ENCODE measurements around the gene FANCG.

FANCG gene

DNA sequence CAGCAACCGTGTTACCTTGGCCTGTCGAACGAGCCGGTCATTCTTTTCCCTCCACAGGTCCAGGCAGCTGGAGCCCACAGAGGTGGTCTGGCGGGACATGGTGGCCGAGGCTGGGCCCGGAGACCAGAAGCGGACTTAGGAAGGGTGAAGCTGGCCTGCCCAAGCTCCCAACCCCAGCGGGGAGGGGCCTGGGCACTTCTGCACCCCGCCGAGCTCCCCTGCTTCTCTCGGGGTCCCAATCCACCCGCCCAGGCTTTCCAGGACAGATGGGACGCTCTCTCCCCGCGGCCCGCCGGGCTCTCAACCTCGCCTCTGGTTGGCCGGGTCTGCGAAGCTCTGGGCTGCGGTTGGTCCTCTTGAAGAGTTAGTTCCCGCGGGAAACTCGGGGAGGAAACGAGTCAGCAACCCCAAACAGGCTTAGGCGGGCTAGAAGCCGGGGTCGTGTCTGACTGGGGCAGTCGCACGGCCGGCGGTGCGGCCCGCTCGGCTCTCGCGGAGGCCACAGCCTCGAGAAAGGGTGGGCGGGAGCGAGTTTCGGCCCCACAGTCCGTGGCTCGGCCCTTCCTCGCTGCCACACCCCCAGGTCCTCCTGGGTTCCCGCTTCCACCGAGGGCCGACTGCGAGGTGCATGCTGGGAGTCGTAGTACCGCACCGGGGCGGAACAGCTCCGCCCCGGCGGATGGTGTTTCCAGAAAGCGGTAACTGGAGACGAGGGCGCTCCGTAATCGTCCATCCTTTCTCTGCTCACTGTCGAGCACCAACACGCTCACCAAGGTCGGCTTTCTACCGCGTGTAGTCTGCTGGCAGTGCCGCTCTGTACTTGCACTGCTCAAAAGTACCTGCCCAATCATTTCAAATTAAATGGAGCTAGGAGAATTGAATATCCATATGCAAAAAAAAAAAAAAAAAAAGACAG, at the start of gene FANCG:
Gene FANCG, minus strand, starts transcription at position 517 of the 916 bp plus-strand sequence. Its CDS starts 418 bp downstream, at position 99.
- Histone ChIP-seq H3K27me3 (ENCODE audit: insufficient read depth, low read length, poor library complexity, severe bottlenecking) (no peaks in the 10 kb centered on the region), H3K9me2 (replicated peaks; ENCODE audit: low read depth, low read length) (no peaks in the 10 kb centered on the region), H2AFZ (ENCODE audit: low read length) (peak within 1 kb of the TSS; percentile 92), H3K4me3 (ENCODE audit: low read length, poor library complexity, severe bottlenecking) (peak within 1 kb of the TSS; percentile 88), H3K79me2 (ENCODE audit: insufficient read depth, low read length) (peaks cover 44% of the 10 kb centered on the region), H4K20me1 (ENCODE audit: insufficient read depth, low read length, poor library complexity, severe bottlenecking) (peaks cover 10% of the 10 kb centered on the region), H3F3A (ENCODE audit: low read depth) (no peaks in the 10 kb centered on the region), H3K4me2 (ENCODE audit: low read depth, low read length, poor library complexity, severe bottlenecking) (peak within 1 kb of the TSS; percentile 93), H3K9ac (ENCODE audit: low read depth, low read length, poor library complexity, severe bottlenecking) (peak within 1 kb of the TSS; percentile 89), H3K9me3 (ENCODE audit: insufficient read depth, low read depth, low read length) (no peaks in the 10 kb centered on the region), H3K36me3 (ENCODE audit: insufficient read depth, low read length) (peaks cover 6% of the 10 kb centered on the region; the same call in 1 of the 2 replicates), H3K4me1 (ENCODE audit: insufficient read depth, low read length, poor library complexity, severe bottlenecking) (peaks cover 38% of the 10 kb centered on the region)
- TF ChIP-seq EZH2phosphoT487 (IDR thresholded peaks at IDR 0.05; ENCODE audit: borderline replicate concordance) (no peak), CTCF (conservative IDR thresholded peaks at IDR 0.05; ENCODE audit: low read length) (no peak)

- Histone ChIP-seq H3K79me2 (ENCODE audit: insufficient read depth, low read length) (peaks cover 4% of the 10 kb centered on the region; the same call in 1 of the 2 replicates), H3K9me2 (replicated peaks; ENCODE audit: low read depth, low read length) (no peaks in the 10 kb centered on the region), H3K4me2 (ENCODE audit: low read depth, low read length, poor library complexity, severe bottlenecking) (peak overlapping the region; percentile 96), H3F3A (ENCODE audit: low read depth) (peaks cover 7% of the 10 kb centered on the region), H4K20me1 (ENCODE audit: insufficient read depth, low read length, poor library complexity, severe bottlenecking) (no peaks in the 10 kb centered on the region), H3K9me3 (ENCODE audit: insufficient read depth, low read depth, low read length) (no peaks in the 10 kb centered on the region), H3K27me3 (ENCODE audit: insufficient read depth, low read length, poor library complexity, severe bottlenecking) (no peaks in the 10 kb centered on the region), H3K9ac (ENCODE audit: low read depth, low read length, poor library complexity, severe bottlenecking) (no peak overlapping the region), H3K36me3 (ENCODE audit: insufficient read depth, low read length) (no peaks in the 10 kb centered on the region), H3K4me1 (ENCODE audit: insufficient read depth, low read length, poor library complexity, severe bottlenecking) (peaks cover 28% of the 10 kb centered on the region), H2AFZ (ENCODE audit: low read length) (peak overlapping the region; percentile 81), H3K4me3 (ENCODE audit: low read length, poor library complexity, severe bottlenecking) (peak overlapping the region; percentile 75)
- TF ChIP-seq EZH2phosphoT487 (IDR thresholded peaks at IDR 0.05; ENCODE audit: borderline replicate concordance) = no peak
- peak; percentile 88 for TF ChIP-seq CTCF (conservative IDR thresholded peaks at IDR 0.05; ENCODE audit: low read length)
Observed at GRCh38 chr9:35116898-35117551, 37.3 kb upstream of the FANCG start.

DNA sequence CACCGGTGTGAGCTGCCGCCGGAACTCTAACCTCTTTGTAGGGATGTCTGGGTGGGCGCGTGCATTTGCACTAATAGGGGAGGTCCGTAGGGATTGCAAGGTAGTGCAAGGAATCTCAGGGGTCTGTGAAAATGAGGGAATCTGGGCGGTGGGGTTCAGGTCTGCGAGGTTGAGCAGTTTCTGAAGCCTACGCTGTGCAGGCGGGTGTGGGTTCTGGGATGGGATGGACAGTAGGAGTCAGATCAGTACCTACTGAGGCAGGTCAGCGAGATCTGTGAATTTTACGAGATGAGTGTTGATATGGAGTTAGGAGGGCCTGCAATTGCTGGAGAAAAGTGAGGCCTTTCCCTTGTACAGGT, 36.8 kb upstream of the FANCG start:
- H3K27me3 ChIP-seq (ENCODE audit: insufficient read depth, low read length, poor library complexity, severe bottlenecking) = no peaks in the 10 kb centered on the region
- peaks cover 4% of the 10 kb centered on the region; the same call in 1 of the 2 replicates for H3K79me2 ChIP-seq (ENCODE audit: insufficient read depth, low read length)
- H2AFZ ChIP-seq (ENCODE audit: low read length) = peak overlapping the region; percentile 81
- H3K9ac ChIP-seq (ENCODE audit: low read depth, low read length, poor library complexity, severe bottlenecking) = peak overlapping the region; percentile 85
- TF ChIP-seq EZH2phosphoT487 (IDR thresholded peaks at IDR 0.05; ENCODE audit: borderline replicate concordance) (no peak), CTCF (conservative IDR thresholded peaks at IDR 0.05; ENCODE audit: low read length) (no peak)
- peaks cover 7% of the 10 kb centered on the region for H3F3A ChIP-seq (ENCODE audit: low read depth)
- H4K20me1 ChIP-seq (ENCODE audit: insufficient read depth, low read length, poor library complexity, severe bottlenecking) = no peaks in the 10 kb centered on the region
- H3K9me3 ChIP-seq (ENCODE audit: insufficient read depth, low read depth, low read length) = no peaks in the 10 kb centered on the region
- no peaks in the 10 kb centered on the region for H3K36me3 ChIP-seq (ENCODE audit: insufficient read depth, low read length)
- peak overlapping the region; percentile 75 for H3K4me3 ChIP-seq (ENCODE audit: low read length, poor library complexity, severe bottlenecking)
- no peaks in the 10 kb centered on the region for H3K9me2 ChIP-seq (replicated peaks; ENCODE audit: low read depth, low read length)
- peaks cover 32% of the 10 kb centered on the region for H3K4me1 ChIP-seq (ENCODE audit: insufficient read depth, low read length, poor library complexity, severe bottlenecking)
- H3K4me2 ChIP-seq (ENCODE audit: low read depth, low read length, poor library complexity, severe bottlenecking) = peak overlapping the region; percentile 96
